ENCODE data around the gene TIMM8A. TPM values are rescaled to one million over a fixed set of nuclear protein-coding genes. Genes with fewer than 3 reads are reported as not detected.

The TIMM8A gene, protein sequence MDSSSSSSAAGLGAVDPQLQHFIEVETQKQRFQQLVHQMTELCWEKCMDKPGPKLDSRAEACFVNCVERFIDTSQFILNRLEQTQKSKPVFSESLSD
- 5.6 TPM for total RNA-seq

DNA sequence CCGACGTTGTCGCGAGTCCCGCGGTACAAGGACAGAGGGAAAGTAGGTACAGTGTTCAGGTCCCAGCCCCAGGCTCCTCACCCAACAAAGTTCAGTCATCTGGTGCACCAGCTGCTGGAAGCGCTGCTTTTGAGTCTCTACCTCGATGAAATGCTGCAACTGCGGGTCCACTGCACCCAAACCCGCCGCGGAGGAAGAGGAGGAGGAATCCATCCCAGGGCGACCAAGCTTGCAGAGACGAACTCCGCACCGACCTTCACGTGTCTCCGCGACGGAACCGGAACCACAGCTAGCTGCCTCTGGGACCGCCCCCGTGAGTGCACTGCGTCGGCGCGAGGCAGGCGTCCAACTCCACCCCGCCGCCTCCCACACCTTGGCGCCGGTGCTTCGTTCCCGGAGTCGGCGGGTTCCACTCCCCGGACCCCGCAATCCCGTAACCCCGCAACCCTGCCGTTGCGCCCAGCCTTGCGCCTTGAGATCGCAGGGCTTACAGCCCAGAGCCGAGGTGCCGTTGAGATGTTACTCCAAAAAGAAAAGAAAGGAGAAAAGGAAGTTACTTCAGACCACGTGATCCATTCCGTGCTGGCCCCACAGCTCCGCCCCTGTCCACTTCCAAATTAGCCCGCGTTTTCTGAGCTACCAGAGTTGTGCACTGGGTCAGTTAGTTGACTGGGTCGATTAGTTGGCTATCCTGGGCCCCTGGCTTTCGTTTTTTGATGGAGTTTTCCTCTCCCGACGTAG, at the start of gene TIMM8A:
TIMM8A (minus strand) TSS at position 291 of the 741 bp plus-strand sequence; CDS start at position 213, 78 bp downstream.
- Histone ChIP-seq H3K36me3 (no peaks in the 10 kb centered on the region), H3K9me3 (no peaks in the 10 kb centered on the region), H3K4me3 (peak within 1 kb of the TSS; percentile 59 to 62), H3K4me1 (peaks cover 9% of the 10 kb centered on the region), H3K27me3 (no peaks in the 10 kb centered on the region), H3K27ac (peak within 1 kb of the TSS; percentile 88)
- no peak for TF ChIP-seq POLR2A (IDR thresholded peaks at IDR 0.05)
- TF ChIP-seq POLR2AphosphoS5 (IDR thresholded peaks at IDR 0.05; ENCODE audit: insufficient read depth in 1 of 2, low read depth in 1 of 2), result peak; percentile 67 to 85
- TF ChIP-seq, protein P1, sequence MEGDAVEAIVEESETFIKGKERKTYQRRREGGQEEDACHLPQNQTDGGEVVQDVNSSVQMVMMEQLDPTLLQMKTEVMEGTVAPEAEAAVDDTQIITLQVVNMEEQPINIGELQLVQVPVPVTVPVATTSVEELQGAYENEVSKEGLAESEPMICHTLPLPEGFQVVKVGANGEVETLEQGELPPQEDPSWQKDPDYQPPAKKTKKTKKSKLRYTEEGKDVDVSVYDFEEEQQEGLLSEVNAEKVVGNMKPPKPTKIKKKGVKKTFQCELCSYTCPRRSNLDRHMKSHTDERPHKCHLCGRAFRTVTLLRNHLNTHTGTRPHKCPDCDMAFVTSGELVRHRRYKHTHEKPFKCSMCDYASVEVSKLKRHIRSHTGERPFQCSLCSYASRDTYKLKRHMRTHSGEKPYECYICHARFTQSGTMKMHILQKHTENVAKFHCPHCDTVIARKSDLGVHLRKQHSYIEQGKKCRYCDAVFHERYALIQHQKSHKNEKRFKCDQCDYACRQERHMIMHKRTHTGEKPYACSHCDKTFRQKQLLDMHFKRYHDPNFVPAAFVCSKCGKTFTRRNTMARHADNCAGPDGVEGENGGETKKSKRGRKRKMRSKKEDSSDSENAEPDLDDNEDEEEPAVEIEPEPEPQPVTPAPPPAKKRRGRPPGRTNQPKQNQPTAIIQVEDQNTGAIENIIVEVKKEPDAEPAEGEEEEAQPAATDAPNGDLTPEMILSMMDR (IDR thresholded peaks at IDR 0.05), result no peak
- intact Hi-C loops (cut with DNase I), result no loop called here
- no peak for DNase-seq (ENCODE audit: extremely low spot score in 2 of 2)

DNA sequence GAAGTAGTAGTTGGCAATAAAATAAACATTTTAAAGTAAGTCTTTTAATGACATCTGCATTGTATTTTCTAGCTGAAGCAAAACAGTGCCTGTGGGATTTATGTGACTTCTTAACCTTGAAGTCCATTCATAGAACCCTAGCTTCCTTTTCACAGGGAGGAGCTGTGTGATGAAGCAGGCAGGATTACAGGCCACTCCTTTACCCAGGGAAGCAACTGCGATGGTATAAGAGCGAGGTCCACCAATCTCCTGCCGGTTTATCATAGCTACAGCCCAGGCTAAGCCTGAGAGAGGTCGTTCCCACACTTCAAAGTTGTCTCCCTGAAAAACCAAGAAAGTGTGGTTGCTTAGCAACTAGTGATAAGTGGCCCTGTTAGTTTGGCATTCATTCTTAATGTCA, 49.2 kb upstream of the TIMM8A start:
- H3K36me3 ChIP-seq, result no peaks in the 10 kb centered on the region
- H3K4me3 ChIP-seq, result no peak overlapping the region
- no peak for TF ChIP-seq POLR2AphosphoS5 (IDR thresholded peaks at IDR 0.05; ENCODE audit: insufficient read depth in 1 of 2, low read depth in 1 of 2)
- no peak for TF ChIP-seq POLR2A (IDR thresholded peaks at IDR 0.05)
- TF ChIP-seq, protein P1 (IDR thresholded peaks at IDR 0.05), result no peak
- peaks cover 4% of the 10 kb centered on the region for H3K4me1 ChIP-seq
- H3K27ac ChIP-seq, result no peak overlapping the region
- no peaks in the 10 kb centered on the region for H3K27me3 ChIP-seq
- no peak for DNase-seq (ENCODE audit: extremely low spot score in 2 of 2)
- intact Hi-C loops (cut with DNase I), result no loop called here
- H3K9me3 ChIP-seq, result no peaks in the 10 kb centered on the region

DNA sequence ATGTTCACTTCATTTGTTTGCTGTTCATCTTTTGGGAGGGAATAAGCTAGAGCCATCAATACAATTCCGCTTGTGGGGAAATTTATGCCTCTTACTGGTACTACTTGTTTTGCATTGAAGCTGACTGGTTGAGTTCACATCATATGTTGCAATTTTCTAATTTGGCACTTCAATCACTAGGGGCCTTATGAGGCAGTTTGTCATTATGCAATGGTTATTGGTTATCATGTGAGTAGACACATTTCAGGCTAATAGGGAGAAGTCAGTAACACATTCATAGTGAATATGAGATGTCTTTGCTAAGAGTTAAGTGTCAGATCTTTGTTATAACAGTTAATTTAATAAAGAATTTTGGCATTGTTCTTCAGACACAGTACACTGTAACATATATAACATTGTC, 47.2 kb upstream of the TIMM8A start:
- TF ChIP-seq POLR2A (IDR thresholded peaks at IDR 0.05) (no peak), POLR2AphosphoS5 (IDR thresholded peaks at IDR 0.05; ENCODE audit: insufficient read depth in 1 of 2, low read depth in 1 of 2) (no peak)
- TF ChIP-seq, protein P1 (IDR thresholded peaks at IDR 0.05), result no peak
- Histone ChIP-seq H3K4me3 (no peak overlapping the region), H3K27me3 (no peaks in the 10 kb centered on the region), H3K9me3 (no peaks in the 10 kb centered on the region), H3K4me1 (peaks cover 4% of the 10 kb centered on the region), H3K27ac (no peak overlapping the region), H3K36me3 (no peaks in the 10 kb centered on the region)
- no peak for DNase-seq (ENCODE audit: extremely low spot score in 2 of 2)
- intact Hi-C loops (cut with DNase I), result no loop called here

DNA sequence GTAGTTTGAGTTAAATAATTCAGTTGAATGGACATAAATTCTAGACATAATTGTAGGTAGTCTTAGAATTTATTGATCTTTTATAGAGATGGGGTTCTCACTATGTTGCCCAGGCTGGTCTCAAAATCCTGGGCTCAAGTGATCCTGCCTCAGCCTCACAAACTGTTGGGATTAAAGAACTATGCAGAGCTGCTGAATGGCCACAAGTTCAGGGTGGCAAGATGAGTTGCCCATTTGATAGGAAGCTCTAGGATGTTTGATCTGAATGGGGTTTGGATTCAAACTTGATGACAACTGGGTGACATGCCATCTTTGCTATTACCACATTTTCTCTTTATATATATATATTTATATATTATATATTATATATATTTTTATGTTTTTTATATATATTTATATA, 45.8 kb upstream of the TIMM8A start:
- intact Hi-C loops (cut with DNase I), result no loop called here
- H3K27ac ChIP-seq, result no peak overlapping the region
- no peaks in the 10 kb centered on the region for H3K27me3 ChIP-seq
- H3K4me3 ChIP-seq, result no peak overlapping the region
- H3K36me3 ChIP-seq, result no peaks in the 10 kb centered on the region
- peaks cover 4% of the 10 kb centered on the region for H3K4me1 ChIP-seq
- DNase-seq (ENCODE audit: extremely low spot score in 2 of 2), result no peak
- TF ChIP-seq POLR2A (IDR thresholded peaks at IDR 0.05) (no peak), POLR2AphosphoS5 (IDR thresholded peaks at IDR 0.05; ENCODE audit: insufficient read depth in 1 of 2, low read depth in 1 of 2) (no peak)
- TF ChIP-seq, protein P1 (IDR thresholded peaks at IDR 0.05), result no peak
- no peaks in the 10 kb centered on the region for H3K9me3 ChIP-seq

Data from vagina (tissue), 2 donors.